Activated T-cell treated with anti-CD3 and anti-CD28 coated beads, Interleukin-2, amount 50 U/mL, for 4 hours (primary cell): Measurements from ENCODE around the gene UGT3A1. TPM values are rescaled to one million over a fixed set of nuclear protein-coding genes. Genes with fewer than 3 reads are reported as not detected.

Source experiments
- ATAC-seq, 2 donors: fragments of 200-7000 bp; cut with Tn5 transposase; one replicate each; pipeline ENCODE4 v1.10.0; 2021
- DNase-seq: peaks from one replicate; pipeline ENCODE4 v3.0.0-alpha.2; 2020
- H3K27me3 Mint-ChIP-seq: one replicate; pipeline ENCODE4 v1.8.0; 2021; ENCODE audit warnings: low read depth, mixed read lengths
- H3K36me3 Mint-ChIP-seq: one replicate; pipeline ENCODE4 v1.8.0; 2022; ENCODE audit warnings: mixed read lengths; ENCODE audit not compliant: insufficient read depth
- H3K4me1 Mint-ChIP-seq: one replicate; pipeline ENCODE4 v1.8.0; 2021; ENCODE audit warnings: low read depth, mixed read lengths
- H3K4me3 Mint-ChIP-seq: one replicate; pipeline ENCODE4 v1.8.0; 2021; ENCODE audit warnings: mild to moderate bottlenecking, moderate library complexity, mixed read lengths
- H3K9me3 Mint-ChIP-seq: one replicate; pipeline ENCODE4 v1.8.0; 2021; ENCODE audit warnings: mixed read lengths
- total RNA-seq, 3 donors: library from RNA; stranded (reverse); gene quantifications; one replicate each; pipeline ENCODE4 v1.2.1, GENCODE V29; 2021

The UGT3A1 gene
- total RNA-seq, 3 donors from 2014 or later, result not detected

DNA sequence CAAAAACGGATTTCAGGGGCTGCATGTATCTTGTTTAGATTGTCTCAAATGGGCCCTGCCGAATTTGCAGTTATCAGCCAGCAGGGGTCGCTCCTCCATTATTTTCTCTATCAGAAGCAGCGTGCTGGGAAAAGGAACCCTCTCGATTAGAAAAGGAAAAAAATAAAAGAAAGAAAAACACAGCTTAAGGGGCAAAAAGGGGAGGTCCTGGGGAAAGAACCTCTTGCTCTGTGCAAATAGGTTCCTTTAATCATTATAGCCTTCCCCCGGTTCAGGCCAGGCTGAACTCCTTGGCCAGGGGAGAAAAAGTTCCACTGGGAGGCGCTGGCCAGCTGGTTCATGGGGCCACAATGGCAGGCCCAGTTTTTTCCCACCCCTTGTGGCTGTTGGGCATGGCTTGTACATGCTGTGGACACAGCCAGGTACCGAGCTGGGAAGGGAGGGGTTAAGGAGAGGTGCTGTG lies 27.8 kb downstream of the UGT3A1 start:
- H3K36me3 Mint-ChIP-seq, result no peaks in the 10 kb centered on the region
- no peak for ATAC-seq
- no peaks in the 10 kb centered on the region for H3K9me3 Mint-ChIP-seq
- H3K27me3 Mint-ChIP-seq, result peaks cover 22% of the 10 kb centered on the region
- no peaks in the 10 kb centered on the region for H3K4me1 Mint-ChIP-seq
- no peak overlapping the region for H3K4me3 Mint-ChIP-seq
- DNase-seq, result no peak

DNA sequence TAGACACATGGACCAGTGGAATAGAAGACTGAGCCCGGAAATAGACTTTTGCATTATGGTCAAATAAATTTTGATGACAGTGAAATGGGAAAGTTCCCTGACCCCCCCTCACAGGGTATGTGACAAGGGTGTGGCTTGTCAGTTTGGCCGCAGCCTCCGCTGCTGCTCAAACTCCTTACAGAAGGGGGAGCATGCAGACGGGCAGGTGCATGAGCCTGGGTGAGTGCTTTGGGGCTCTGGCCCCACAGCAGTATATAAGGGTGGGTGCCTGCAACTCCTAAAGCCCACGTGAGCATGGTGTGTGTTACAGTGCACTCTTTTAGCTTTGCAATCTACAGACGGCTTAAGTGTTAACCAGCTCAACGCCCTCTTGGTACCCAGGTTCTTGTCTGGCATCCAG lies 30.9 kb downstream of the UGT3A1 start:
- DNase-seq (no peak), ATAC-seq (no peak)
- H3K27me3 Mint-ChIP-seq, result peaks cover 33% of the 10 kb centered on the region
- H3K4me3 Mint-ChIP-seq, result no peak overlapping the region
- H3K4me1 Mint-ChIP-seq, result no peaks in the 10 kb centered on the region
- peaks cover 3% of the 10 kb centered on the region for H3K9me3 Mint-ChIP-seq
- H3K36me3 Mint-ChIP-seq, result no peaks in the 10 kb centered on the region

DNA sequence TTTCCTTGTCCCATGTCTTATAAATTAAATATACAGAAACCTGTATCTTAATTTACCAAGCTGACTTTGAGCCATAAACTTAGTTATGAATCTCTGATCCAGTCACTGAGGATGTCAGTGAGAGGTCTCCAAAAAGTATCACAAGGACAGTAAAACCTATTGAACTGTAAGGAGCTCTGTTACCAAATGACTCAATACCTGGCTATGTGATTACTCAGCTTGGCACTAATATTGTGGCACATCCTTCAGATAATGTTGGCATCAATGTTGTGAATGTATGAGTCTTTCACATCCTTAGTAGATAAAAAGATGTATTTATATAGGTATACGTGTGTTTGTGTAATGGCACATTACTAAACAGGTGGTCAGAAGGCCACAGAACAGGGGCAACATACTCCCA lies 34.8 kb downstream of the UGT3A1 start:
- H3K27me3 Mint-ChIP-seq, result peaks cover 46% of the 10 kb centered on the region
- no peak overlapping the region for H3K4me3 Mint-ChIP-seq
- DNase-seq (no peak), ATAC-seq (no peak)
- H3K9me3 Mint-ChIP-seq, result peaks cover 3% of the 10 kb centered on the region
- no peaks in the 10 kb centered on the region for H3K36me3 Mint-ChIP-seq
- H3K4me1 Mint-ChIP-seq, result no peaks in the 10 kb centered on the region

- peaks cover 3% of the 10 kb centered on the region for H3K9me3 Mint-ChIP-seq
- DNase-seq (no peak), ATAC-seq (peak; percentile 43 to 59)
- H3K36me3 Mint-ChIP-seq, result no peaks in the 10 kb centered on the region
- H3K27me3 Mint-ChIP-seq, result peaks cover 44% of the 10 kb centered on the region
- H3K4me3 Mint-ChIP-seq, result no peak overlapping the region
- no peaks in the 10 kb centered on the region for H3K4me1 Mint-ChIP-seq
These were observed 37.0 kb downstream of the UGT3A1 start for GRCh38 chr5:35954175-35954574.

GRCh38 chr5:35947085-35947484 lies 44.1 kb downstream of the UGT3A1 start:
- Mint-ChIP-seq H3K4me1 (no peaks in the 10 kb centered on the region), H3K4me3 (no peak overlapping the region), H3K9me3 (no peaks in the 10 kb centered on the region), H3K27me3 (peaks cover 19% of the 10 kb centered on the region), H3K36me3 (no peaks in the 10 kb centered on the region)
- ATAC-seq (no peak), DNase-seq (no peak)

DNA sequence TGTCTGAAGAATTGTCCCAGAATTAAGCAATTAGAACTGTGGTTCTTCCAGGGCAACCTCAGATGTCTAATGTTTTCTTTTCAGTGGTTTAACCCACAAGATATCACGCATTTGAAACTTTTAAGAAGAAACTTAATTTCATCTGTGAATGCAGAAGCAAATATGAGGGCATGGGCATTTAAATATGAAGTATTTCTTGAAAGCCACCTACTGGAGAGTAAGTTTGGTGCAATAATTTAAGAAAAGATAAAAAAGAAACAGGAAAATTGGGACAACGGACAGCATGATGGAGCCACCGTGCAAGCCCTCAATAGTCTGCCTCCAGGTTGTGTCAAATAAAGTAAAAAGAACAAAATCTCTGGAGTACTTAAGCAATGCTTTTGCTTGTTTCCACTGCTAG lies 51.6 kb downstream of the UGT3A1 start:
- no peaks in the 10 kb centered on the region for H3K36me3 Mint-ChIP-seq
- no peaks in the 10 kb centered on the region for H3K4me1 Mint-ChIP-seq
- H3K4me3 Mint-ChIP-seq, result no peak overlapping the region
- ATAC-seq, result no peak
- no peaks in the 10 kb centered on the region for H3K9me3 Mint-ChIP-seq
- peaks cover 13% of the 10 kb centered on the region for H3K27me3 Mint-ChIP-seq
- DNase-seq, result no peak

DNA sequence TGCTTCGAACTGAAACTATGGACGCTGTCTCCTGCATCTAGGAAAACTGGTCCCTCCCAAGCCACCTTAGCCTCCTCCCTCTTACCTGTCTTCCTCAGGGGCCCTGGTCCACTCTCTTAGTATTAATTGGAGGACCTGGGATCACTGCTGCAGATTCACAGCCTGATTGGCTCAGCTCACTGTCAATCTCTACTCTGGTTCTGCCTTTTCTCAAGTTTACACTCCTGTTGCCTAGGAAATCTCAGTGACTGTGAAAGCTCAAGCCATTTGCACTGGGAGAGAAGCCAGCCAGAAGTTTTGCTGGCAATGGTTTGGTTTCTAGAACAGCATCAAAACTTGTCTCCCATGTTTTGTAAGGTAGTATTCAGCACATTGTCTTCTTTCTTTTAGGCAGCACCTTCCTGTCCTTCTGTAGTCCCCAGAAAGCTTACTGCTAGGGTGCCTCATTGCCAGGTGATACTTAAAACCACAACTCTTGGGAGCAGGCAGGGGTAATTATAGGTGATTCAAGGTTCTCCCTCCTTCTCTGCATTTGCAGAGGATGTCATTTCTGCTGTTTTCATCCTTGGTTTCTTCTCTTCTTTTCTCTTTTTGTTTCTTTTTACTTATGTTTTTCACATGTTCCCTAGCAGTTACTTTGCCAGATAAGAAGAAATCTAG lies 52.5 kb downstream of the UGT3A1 start, which contains the start of gene CAPSL:
CAPSL (minus strand) TSS at position 55 of the 660 bp plus-strand sequence. CDS start 17,502 bp downstream, outside the sequence.
- no peak for DNase-seq
- Mint-ChIP-seq H3K4me1 (no peaks in the 10 kb centered on the region), H3K4me3 (no peak within 1 kb of the TSS), H3K36me3 (no peaks in the 10 kb centered on the region), H3K27me3 (peaks cover 13% of the 10 kb centered on the region), H3K9me3 (no peaks in the 10 kb centered on the region)
- ATAC-seq, result no peak

DNA sequence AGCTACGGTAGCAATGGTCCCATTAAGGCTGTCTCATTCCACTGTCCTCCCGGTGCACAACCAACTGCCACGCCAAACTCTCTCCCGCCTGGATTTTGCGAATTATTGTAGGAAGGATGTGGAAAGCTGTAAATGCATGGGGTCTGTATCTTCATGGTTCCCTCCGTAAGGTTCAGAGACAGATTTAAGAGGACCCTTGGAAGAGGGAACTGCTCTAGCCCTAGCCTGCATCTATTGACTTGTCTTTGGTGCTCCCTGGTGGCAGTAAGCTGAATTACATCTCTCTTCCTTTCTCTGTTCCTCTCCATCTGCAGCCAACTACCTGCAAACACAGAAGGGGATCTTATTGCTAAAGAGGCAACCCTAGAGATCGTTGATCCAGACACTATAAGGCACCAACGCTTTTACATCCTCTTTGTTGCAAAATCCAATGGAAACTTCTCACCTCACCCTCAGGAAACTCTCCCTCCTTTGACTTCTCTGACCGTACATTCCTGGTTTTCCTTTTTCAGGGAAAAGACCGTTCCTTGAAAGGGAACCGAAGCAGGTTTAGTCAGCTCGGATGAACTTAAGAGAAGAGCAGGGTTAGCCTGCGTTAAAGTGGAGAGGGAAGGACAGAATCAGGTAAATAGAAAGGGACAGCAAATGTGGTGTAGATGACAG lies 64.7 kb downstream of the UGT3A1 start:
- Mint-ChIP-seq H3K4me1 (peaks cover 36% of the 10 kb centered on the region), H3K9me3 (no peaks in the 10 kb centered on the region), H3K36me3 (no peaks in the 10 kb centered on the region), H3K27me3 (peaks cover 3% of the 10 kb centered on the region), H3K4me3 (peak overlapping the region; percentile 45)
- DNase-seq, result peak; percentile 65
- ATAC-seq, result peak; percentile 30 to 39

- Mint-ChIP-seq H3K27me3 (peaks cover 3% of the 10 kb centered on the region), H3K4me3 (peak overlapping the region; percentile 73), H3K4me1 (peaks cover 36% of the 10 kb centered on the region), H3K36me3 (no peaks in the 10 kb centered on the region), H3K9me3 (no peaks in the 10 kb centered on the region)
- DNase-seq (peak; percentile 87), ATAC-seq (peak; percentile 89 to 91)
These were observed 66.1 kb downstream of the UGT3A1 start for GRCh38 chr5:35924950-35925722.

DNA sequence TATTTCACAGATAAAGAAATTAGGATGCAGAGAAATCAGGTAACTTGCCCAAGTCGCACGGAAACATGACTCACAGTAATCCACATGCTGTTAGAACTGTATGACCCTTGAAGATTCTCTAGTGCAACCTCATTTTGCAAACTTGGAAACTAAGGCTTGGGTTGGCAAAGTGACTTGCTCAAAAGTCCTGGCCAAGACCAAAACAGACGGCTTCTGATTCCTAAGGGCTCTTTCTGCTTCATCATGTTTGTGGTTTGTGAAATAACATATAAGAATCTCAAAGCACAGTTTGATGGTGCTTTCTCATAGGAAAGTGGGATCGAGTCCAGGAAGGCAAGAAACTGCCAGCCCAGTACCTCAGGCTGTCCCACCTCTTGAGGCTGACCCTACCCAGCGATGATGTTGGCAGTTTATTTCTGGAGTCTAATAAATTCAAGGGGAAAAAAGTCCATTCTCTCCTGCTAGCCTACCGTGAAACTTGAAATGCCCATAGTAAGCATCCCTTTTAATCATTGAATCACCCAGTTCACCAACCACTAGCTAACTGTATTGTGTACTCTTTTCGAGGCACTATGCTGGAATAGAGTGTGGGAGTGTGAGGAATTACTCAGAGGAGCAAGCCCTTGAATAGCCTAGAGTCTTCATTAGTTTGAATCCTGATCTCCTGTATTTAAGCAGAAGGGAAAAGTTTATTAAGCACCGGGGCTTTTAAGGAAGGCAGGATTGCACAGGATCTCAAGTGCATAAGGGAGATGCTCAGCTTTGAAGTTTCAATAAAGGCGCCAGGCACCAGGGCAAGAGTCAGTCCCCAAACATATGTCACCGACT lies 66.9 kb downstream of the UGT3A1 start:
- Mint-ChIP-seq H3K9me3 (peaks cover 4% of the 10 kb centered on the region), H3K27me3 (peaks cover 3% of the 10 kb centered on the region), H3K4me3 (peak overlapping the region; percentile 73), H3K4me1 (peaks cover 40% of the 10 kb centered on the region), H3K36me3 (peaks cover 4% of the 10 kb centered on the region)
- ATAC-seq (peak; percentile 42 to 47), DNase-seq (no peak)

- Mint-ChIP-seq H3K36me3 (peaks cover 4% of the 10 kb centered on the region), H3K4me3 (no peak overlapping the region), H3K9me3 (peaks cover 6% of the 10 kb centered on the region), H3K27me3 (peaks cover 3% of the 10 kb centered on the region), H3K4me1 (peaks cover 47% of the 10 kb centered on the region)
- no peak for ATAC-seq
- DNase-seq, result no peak
These were observed 68.7 kb downstream of the UGT3A1 start for GRCh38 chr5:35922468-35922867.

GRCh38 chr5:35921930-35922329 lies 69.3 kb downstream of the UGT3A1 start:
- no peak for ATAC-seq

GRCh38 chr5:35920890-35921289 lies 70.3 kb downstream of the UGT3A1 start:
- Mint-ChIP-seq H3K9me3 (peaks cover 6% of the 10 kb centered on the region), H3K36me3 (peaks cover 4% of the 10 kb centered on the region), H3K4me3 (no peak overlapping the region), H3K27me3 (no peaks in the 10 kb centered on the region), H3K4me1 (peaks cover 44% of the 10 kb centered on the region)
- no peak for ATAC-seq
- DNase-seq, result no peak

More at GRCh38 chr5:35921930-35922329, 69.3 kb downstream of the UGT3A1 start:
- H3K4me3 Mint-ChIP-seq, result no peak overlapping the region
- peaks cover 3% of the 10 kb centered on the region for H3K27me3 Mint-ChIP-seq
- H3K4me1 Mint-ChIP-seq, result peaks cover 47% of the 10 kb centered on the region
- H3K36me3 Mint-ChIP-seq, result peaks cover 4% of the 10 kb centered on the region
- H3K9me3 Mint-ChIP-seq, result peaks cover 6% of the 10 kb centered on the region
- DNase-seq, result no peak

DNA sequence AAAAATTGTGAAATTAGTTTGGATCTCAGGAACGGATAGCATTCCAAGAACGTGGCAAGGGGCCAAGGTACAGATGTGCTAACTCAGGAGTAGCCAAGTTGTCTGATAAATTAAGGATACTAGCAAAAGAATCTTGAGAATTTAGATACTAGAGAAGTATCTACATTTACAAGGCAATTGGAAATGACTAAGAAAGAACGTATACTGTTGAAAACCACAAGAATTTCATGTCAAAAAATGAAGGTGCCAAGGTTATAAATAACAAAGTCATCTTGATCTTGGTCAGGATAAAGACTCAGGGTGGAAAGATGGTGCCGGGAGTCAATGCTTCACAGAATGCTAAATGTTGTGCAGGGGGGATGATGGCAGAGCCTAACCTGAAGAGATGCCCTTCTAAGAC lies 72.0 kb downstream of the UGT3A1 start:
- ATAC-seq, result peak in 1 of 2 donors; percentile 82
- Mint-ChIP-seq H3K4me3 (no peak overlapping the region), H3K4me1 (peaks cover 31% of the 10 kb centered on the region), H3K9me3 (peaks cover 6% of the 10 kb centered on the region), H3K27me3 (no peaks in the 10 kb centered on the region), H3K36me3 (peaks cover 4% of the 10 kb centered on the region)
- no peak for DNase-seq
